Activated T-helper 9 cell treated with anti-CD3 and anti-CD28 coated beads, Interleukin-2, amount 50 U/mL, for 16 hours (primary cell): ENCODE measurements around the gene ASAP3.
"Not testable (repeated sequence)": the region's sequence is repeated elsewhere in the genome, so short reads cannot be mapped to it uniquely, and the experiment has no call there.

Source experiments
- DNase-seq: peaks from one replicate; pipeline ENCODE4 v3.0.0-alpha.2; 2020; ENCODE audit warnings: low read depth

The ASAP3 gene

GRCh38 chr1:23395849-23396248, 88.1 kb downstream of the ASAP3 start:
- DNase-seq, result no peak

GRCh38 chr1:23395154-23395724, 88.7 kb downstream of the ASAP3 start:
- DNase-seq, result no peak

- DNase-seq, result no peak
Measured at GRCh38 chr1:23394684-23395083, 89.3 kb downstream of the ASAP3 start.

- no peak for DNase-seq
Measured at GRCh38 chr1:23394181-23394580, 89.8 kb downstream of the ASAP3 start.

- DNase-seq, result no peak
Measured at GRCh38 chr1:23393706-23394105, 90.3 kb downstream of the ASAP3 start.

GRCh38 chr1:23392125-23392855, 91.7 kb downstream of the ASAP3 start:
- no peak for DNase-seq

GRCh38 chr1:23389837-23390321, 94.1 kb downstream of the ASAP3 start:
- no peak for DNase-seq

GRCh38 chr1:23387494-23387893, 96.5 kb downstream of the ASAP3 start:
- no peak for DNase-seq

GRCh38 chr1:23385119-23385621, 98.8 kb downstream of the ASAP3 start:
- no peak for DNase-seq

- DNase-seq, result no peak
Measured at GRCh38 chr1:23384312-23385058, 99.5 kb downstream of the ASAP3 start.

GRCh38 chr1:23383577-23384311, 100.2 kb downstream of the ASAP3 start:
- no peak for DNase-seq

GRCh38 chr1:23381233-23381885, 102.6 kb downstream of the ASAP3 start:
- DNase-seq, result no peak

- DNase-seq, result no peak
Measured at GRCh38 chr1:23380719-23381118, 103.3 kb downstream of the ASAP3 start.

- not testable (repeated sequence) for DNase-seq
Measured at GRCh38 chr1:23380236-23380635, 103.7 kb downstream of the ASAP3 start.
